HG03354 (cell line): ENCODE measurements around the gene EBF4.
A peak's percentile ranks its signal among the peaks of the same experiment; 100 is the strongest.

Source experiments
- ATAC-seq: cut with Tn5 transposase; IDR thresholded peaks from one replicate; pipeline ENCODE4 v1.9.1; 2021; ENCODE audit warnings: mild to moderate bottlenecking; ENCODE audit not compliant: unreplicated experiment, poor library complexity, severe bottlenecking

Gene EBF4

DNA sequence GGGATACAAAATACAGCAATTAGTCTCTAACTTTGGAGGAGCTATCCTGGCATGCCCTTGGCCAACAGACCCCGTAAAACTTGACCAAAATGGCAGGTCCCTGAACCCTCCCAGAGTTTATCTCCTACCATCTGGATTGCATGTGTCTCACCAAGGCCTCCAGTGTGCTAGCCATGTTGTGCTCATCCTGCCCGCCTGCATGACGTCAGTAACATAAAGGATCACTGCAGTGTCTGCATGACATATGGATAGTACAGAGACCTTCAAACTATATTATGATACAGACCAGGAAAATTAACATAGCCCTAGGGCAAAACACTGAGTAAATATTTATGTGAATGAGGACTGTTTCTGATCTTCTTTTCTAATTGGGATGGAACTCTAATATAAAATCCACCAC is 82.6 kb downstream of the EBF4 start:
- no peak for ATAC-seq

DNA sequence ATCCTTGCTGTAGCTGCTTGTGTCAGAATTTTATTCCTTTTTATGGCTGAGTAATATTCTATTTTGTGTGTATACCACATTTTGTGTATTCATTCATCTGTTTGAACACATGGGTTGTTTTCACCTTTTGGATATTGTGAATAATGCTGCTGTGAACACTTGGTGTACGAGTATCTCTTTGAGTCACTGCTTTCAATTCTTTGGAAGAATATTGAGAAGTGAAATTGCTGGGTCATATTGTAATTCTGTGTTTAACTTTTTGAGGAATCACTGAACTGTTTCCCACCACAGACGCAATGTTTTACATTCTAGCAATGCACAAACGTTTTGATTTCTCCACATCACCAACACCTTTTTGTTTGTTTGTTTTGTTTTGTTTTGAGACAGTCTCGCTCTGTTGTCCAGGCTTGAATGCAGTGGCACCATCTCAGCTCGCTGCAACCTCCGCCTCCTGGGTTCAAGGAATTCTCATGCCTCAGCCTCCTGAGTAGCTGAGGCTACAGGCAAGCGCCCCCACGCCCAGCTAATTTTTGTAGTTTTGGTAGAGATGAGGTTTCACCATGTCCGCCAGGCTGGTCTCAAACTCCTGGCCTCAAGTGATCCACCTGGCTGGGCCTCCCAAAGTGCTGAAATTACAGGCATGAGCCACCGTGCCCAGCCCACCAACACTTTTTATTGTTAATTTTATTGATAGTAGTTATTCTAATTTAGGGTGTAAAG is 86.2 kb downstream of the EBF4 start:
- no peak for ATAC-seq

DNA sequence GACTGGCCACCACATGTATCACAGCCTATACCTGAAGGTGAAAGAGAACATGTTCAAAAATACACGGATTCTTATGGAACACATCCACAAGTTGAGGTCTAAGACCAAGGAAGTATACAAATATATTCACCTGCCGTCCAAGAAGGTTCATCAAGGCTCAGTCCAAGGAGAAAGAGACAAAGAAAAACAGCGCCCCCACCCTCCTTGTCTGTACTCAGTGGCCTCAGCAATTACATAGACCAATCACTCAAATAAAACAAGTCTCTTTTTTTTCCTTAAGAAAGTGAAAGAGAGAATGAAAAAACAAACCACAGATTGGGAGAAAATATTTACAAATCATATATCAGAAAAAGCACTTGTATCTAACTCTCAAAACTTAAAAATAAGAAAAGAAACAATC is 88.4 kb downstream of the EBF4 start:
- ATAC-seq: no peak

DNA sequence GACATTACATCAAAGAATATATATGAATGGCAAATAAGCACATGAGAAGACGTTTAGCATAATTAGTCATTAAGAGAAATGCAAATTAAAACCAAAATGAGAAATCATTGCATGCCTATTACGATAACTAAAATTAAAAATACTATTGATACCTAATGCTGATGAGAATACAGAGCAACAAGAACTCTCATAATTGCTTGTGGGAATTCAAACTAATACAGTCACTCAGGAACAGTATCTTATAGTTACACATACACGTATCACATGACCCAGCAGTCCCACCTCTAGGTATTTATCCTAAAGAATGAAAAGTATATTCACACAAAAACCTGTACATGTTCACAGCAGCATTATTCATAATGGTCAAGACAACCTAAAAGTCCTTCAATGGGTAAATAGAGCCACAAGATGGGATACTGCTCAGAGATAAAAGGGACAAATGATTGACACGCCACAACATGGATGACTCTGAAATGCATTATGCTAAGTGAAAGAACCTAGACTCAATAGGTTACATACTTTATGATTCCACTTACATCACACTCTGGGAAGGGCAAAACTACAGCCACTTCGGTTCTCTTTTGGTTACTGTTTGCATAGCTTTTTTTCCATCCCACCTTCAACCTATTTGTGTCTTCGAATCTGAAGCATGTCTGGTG is 91.5 kb downstream of the EBF4 start:
- ATAC-seq: no peak

DNA sequence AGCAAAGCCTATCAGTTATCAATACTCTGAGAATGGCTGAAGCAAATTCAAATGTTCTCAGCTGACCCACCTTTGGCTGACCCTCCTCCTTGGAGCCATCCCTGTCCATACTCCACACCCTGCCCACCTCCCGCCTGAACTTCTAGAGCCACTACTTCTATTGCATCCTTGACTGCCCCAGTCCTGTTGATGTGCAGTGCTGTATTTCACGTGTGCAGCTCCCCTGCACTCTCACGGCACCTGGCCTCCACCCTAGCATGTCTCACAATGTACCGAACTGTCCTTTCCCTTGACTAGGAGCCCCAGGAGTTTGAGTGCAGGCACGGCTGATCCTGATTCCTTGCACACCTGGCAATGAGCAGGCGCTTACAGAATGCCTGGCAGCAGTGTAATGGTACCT is 100.9 kb downstream of the EBF4 start:
- no peak for ATAC-seq

DNA sequence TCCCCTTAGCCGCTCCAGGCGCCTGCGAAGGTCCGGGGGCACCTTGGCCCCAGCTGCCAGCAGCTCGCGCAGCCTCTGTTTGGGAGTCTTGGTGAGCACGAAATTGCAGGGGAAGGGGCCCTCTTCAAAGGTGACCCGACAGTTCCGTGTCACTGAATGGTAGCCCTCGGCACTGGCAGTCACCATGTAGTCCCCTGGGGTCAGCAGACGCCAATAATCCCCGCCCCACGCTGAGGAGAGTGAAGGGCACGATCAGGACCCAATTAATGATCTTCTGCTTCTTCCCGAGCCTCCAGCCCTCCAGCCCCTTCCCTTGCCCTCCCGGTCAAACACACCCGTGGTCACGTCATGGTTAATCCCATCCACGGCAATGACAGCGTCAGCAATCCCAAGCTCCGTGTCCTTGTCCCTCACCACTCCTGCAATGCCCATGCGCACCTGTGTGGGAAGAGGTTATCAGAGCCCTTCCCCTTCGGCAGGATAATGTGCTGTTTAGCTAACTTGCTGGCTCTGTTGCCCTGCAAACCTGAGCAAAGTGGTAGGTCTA is 101.7 kb downstream of the EBF4 start:
- no peak for ATAC-seq

DNA sequence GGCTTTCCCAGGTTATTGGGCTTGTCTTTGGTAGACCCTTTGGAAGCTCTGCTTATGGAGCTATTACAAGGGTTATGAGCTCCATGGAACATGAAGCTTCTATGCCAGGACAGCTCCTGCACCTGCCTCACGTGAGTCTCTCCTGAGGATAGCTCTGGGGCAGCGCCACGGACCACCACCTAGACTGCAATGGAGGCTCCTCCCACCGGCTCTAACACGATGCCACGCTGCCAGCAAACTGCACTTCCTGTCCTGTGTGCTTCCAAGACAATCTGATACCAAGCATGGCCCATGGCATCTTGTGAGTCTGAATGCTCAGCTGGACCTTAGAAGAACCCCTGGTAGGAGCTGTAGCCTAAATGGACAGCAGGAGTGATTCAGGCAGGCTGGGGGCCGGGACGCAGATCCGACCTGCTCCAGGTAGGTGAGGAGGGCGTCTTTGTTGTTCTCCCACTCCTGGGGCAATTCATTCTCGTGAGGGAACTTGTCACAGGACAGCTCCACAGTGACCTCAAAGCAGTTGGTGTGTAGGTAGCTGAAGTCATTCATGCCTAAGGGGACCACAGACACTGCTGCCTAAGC is 102.4 kb downstream of the EBF4 start:
- ATAC-seq: no peak

DNA sequence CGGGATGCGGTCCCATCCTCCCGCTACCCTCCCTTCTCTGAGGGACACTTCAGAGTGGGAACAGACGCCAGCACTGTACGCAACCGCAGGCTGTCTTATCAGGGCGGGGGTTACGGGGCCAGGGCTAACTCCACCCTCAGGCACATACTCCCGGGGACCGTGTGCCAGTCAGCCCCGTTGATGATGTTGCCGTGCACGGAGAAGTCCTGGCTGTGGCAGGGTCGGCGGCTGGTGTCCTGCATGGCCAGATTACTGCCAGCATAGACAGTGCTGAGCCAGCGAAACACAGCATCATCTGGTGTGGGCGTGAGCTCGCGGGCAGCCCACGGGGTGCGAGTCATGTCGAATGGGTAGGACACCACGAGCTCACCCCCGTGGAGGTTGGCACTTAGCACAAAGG is 102.9 kb downstream of the EBF4 start:
- no peak for ATAC-seq

DNA sequence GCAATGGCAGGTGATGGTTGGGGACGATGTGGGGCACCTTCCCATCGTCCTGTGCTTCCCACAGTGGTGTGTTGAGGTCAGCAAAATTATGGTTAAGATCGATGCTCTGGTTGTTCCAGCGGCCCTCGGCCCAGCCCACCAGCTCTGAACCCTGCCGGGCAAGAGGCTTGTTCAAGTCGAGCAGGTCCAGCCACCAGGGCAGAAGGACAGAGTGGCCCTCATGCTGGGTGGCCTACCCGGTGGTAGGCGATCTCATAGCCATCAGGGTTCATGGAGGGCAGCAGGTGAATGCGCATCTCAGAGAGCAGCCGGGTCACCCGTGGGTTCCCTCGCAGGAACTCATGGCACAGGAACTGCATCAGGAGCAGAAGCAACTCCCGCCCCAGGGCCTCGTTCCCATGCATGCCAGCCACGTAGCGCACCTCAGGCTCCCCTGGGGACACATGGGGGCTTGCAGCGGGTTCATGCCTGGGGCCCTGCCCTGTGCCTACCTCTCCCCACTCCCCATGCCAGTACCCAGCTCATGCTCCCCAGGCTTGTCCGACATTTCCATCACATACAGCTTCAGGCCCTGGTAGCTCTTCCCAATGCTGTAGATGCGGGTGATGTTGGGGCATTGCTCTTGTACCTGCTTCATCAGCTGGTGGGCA is 103.6 kb downstream of the EBF4 start:
- ATAC-seq: no peak

DNA sequence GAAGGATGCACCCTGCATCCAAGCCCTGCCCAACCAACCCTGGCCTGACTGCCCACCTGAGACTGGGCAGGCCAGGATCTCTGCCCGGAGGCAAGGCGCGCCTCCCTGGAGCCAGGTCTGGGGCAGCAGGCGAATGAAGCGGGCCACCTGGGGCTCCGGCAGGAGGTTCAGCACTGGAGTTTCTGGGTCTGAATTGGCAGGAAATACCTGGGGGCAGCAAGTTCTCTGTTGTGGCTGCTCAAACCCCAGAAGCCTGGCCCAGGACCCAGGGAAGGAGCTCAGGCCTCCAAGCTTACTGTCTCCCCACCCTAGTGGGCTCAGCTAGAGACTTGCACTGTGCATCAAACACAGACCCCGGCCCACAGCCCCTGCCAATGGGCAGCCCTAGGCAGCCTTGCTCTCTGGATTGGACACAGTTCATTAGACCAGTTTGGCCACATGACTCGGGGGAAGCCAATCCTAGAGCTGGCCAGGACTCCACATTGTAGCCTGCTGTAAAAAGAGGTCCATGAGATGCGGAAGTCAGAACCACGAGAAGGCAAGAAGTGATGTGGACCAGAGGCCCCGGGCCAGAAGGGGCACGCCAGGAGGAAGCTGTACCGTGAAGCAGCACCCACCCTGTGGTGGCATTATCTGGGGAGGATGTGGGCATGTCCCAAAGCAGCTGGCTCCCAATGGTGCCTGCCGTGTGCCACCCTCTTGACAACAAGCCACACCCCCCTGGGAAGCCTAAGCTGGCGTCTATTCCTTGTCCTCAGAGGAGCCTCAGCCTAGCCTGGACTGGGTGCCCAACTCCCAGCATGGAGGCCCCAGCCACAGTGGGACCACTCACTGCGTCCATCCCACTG is 104.8 kb downstream of the EBF4 start:
- no peak for ATAC-seq

DNA sequence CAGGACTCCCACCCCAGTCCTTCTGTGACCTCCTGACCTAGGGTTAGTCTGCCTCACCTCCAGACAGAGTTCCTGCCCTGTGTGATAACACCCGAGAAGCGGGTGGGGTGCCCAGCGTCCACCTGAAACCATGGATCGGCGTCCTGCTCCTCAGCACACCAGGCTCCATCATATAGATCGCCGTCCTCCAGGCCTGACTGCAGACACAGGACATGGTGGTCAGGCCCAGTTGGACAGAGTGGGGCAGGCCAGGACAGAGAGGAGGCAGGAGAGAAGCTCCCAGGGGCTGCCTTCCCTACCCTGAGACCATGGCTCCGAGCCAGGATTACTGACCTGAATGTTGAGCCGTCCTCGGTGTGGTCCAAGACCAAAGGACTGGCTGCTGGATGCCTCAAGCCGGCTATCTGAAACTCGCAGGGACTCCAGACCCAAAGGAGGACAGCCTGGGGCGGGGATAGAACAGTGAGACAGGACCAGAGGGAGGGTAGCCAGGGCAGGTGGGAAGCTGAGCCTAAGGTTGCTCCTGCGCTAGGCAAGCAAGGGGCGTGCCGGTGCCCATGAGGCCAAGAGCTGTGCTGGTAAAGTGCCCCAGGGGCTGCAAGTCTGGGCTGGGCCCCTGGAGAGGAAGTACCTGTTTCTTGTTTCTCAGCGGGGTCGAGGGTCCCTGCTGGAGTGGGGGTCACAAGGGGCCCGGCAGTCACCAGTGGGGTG is 105.7 kb downstream of the EBF4 start:
- no peak for ATAC-seq

DNA sequence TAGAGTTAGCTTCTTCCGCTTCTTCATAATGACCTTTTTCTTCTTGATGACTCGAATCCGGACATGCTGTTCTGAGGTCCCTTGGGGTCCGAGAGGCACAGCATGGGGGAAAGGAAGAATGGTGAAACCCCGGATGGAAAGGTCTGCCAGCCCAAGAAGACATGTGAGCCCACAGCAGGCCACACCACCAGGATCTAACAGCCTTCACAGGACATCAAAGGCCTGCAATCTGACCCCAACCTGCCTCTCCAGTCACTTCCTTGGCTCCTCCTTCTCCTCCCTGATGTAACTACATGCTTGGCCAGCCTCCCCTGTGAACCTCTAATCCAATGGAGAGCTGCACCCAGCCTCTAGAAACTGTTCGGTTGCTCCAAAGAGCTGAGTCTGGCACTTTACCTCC is 106.2 kb downstream of the EBF4 start:
- no peak for ATAC-seq

DNA sequence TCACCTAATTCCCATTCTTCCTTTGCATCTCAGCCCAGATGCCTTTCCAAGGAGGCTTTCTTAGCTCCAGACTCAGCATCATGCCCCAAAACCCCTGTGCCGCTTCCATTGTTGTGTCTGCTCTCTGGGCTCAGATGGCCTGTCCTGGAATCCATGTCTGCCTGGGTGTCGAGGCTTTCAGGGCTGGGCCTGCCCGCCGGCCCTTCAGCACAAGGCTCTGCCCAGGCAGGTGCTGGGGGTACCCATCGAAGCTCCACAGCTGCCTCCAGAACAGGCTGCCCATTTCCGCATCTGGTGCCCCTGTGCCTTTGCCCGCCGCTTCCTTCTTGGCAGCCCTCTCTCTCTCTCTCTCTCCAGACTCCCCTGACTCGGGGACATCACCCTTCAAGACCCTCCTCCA is 106.7 kb downstream of the EBF4 start:
- no peak for ATAC-seq

DNA sequence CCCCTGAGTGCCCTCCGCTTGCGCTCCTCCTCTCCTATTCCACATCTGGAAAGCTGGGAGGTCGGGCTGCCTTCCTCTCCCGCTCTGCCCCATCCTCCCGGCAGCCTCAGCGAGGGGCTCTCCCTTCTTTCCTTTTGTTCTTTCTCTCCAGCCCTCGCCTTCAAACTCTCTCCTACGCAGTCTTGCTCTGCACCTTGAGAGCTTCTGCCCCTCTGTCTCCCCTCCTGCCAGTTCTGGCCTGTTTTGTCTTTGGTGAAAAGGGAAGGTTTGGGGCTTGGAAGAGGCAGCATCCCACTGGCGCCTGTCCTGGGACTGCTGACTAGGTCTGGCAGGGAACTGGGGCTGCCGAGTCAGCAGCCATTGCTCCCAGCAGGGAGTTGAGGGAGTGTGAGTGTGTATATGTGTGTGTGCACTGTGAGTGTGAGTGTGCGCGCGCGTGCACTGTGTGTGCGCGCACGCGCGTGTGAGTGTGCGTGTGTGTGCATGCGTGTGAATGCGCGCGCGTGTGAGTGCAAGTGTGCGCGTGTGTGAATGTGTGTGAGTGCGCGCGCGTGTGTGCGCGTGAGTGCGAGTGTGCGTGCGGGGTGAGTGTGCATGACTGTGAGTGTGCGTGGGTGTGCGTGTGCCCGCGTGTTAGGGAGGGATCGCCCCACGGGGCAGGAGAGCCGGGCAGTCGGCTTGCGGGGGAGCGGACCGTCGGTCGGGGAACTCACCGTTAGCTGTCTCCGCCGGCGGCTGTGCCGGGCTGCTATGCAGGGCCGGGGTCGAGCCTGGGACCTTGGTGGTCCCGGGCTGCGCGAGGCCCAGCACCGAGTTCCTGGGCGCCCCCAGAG is 107.3 kb downstream of the EBF4 start:
- peak; percentile 18 for ATAC-seq

DNA sequence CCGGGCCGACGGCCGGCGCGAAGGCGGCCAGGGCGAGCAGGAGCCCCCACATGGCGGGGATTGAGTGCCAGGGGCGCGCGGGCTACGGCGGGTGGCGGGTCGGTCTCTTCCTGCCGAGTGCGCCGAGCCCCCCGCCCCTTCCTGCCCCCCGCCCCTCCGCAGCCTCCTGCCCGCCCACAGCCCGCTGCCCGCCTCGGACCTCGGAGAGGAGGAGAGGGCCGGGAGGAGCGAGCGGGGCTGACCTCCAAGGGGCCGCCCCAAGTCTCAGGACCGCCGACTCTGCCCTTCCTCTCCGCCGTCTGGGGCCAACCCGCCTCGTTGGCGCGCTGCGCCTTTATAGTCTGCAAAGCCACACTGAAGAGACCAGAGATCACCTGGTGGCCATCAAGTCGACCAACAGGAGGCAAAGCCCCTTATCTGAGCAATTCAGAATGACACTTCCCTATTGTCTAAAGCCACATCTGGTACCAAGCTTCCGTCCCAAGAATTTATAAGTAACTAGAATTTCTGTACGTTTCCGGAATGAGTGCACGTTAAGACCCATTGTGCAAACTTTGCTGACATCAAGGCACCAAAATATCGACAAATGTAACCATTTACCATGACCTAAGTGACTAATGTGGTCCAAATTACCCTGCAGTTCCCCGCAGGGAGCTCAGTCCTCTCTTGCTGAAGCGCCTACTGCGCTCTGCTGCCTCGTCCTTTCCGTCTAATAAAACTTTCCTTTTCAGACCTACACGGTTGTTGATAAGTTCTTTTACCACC is 108.1 kb downstream of the EBF4 start, which contains the start of gene CPXM1:
Gene CPXM1, minus strand, starts transcription at position 107 of the 765 bp plus-strand sequence. Its CDS starts 55 bp downstream, at position 52.
- ATAC-seq: peak; percentile 86

DNA sequence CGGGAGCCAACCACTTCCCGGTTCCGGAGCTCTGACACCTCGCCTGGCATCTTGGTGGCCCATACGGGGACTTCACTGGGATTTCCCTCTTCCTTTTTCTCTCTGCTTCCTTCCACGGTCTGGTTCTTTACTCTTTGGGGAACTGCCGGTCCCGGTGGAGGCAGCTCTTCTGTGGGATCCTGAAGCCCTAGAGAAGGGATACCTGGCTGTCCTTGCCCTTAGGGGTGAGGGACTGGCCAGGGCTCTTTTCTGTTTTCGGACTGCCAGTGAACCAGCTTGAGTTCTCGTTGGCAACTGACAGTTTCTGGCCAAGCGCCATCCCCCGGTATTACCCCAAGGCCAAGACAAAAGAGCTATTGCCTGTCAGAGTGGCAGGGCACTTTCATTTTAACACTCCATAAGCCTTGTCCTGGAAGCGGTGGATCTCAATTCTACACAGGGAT is 108.7 kb downstream of the EBF4 start:
- no peak for ATAC-seq

DNA sequence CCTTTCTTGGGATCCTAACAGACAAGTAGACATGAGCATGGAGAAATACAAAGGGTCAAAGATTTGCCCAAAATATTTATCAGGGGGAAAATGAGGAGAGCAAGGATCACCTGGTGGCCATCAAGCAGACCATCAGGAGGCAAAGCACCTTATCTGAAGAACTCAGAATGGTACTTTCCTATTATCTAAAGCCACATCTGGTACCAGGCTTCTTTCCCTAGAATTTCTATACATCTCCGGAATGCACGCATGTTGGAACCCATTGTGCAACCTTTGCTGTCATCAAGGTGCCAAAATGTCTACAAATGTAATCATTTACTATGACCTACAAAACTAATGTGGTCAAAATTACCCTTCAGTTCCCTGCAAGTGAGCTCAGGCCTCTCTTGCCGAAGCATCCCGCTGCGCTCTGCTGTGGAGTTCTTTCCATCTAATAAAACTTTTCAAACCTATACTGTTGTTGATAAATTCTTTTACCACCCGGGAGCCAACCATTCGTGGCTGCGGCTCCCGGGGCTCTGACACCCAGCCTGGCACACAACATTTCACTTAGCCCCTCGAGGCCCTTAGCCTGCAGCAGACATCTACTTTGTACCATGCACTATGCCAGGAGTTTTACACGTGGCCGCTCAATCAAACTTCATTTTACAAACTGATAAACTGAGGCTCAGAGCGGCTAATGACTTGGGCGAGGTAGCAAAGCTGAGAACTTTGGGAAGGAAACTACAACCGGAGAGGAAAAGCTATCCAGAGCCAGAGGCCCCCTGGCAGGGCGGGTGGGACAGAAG is 111.7 kb downstream of the EBF4 start:
- ATAC-seq: no peak
